HEK293T (cell line): Measurements from ENCODE around the gene NKIRAS2.

ENCODE experiments used
- BHLHE40 ChIP-seq: fragments of 450-650 bp; IDR thresholded peaks from 2 replicates; pipeline ENCODE4 v1.6.1; 2016; ENCODE audit warnings: mild to moderate bottlenecking, moderate library complexity, borderline replicate concordance
- ELF4 ChIP-seq: fragments of 450-650 bp; IDR thresholded peaks from 2 replicates; pipeline ENCODE4 v1.6.1; 2017; ENCODE audit warnings: antibody characterized with exemption
- FOXA1 ChIP-seq: fragments of 450-650 bp; IDR thresholded peaks from 2 replicates; pipeline ENCODE4 v1.6.1; 2016; ENCODE audit warnings: mild to moderate bottlenecking
- FOXM1 ChIP-seq: fragments of 450-650 bp; IDR thresholded peaks from 2 replicates; pipeline ENCODE4 v1.6.1; 2017; ENCODE audit warnings: mild to moderate bottlenecking, borderline replicate concordance
- L3MBTL2 ChIP-seq: fragments of 450-650 bp; conservative IDR thresholded peaks from 2 replicates; pipeline ENCODE4 v1.6.1; 2016; ENCODE audit warnings: mild to moderate bottlenecking
- LEF1 ChIP-seq: fragments of 450-650 bp; IDR thresholded peaks from 2 replicates; pipeline ENCODE4 v1.6.1; 2017; ENCODE audit warnings: mild to moderate bottlenecking, borderline replicate concordance
- NFRKB ChIP-seq: fragments of 450-650 bp; IDR thresholded peaks from 2 replicates; pipeline ENCODE4 v1.6.1; 2016; ENCODE audit warnings: mild to moderate bottlenecking, moderate library complexity
- SUZ12 ChIP-seq: fragments of 450-650 bp; IDR thresholded peaks from 2 replicates; pipeline ENCODE4 v1.6.1; 2016; ENCODE audit warnings: mild to moderate bottlenecking
- TARDBP ChIP-seq: fragments of 450-650 bp; IDR thresholded peaks from 2 replicates; pipeline ENCODE4 v1.6.1; 2016
- ZNF384 ChIP-seq: fragments of 450-650 bp; IDR thresholded peaks from 2 replicates; pipeline ENCODE4 v1.6.1; 2016

DNA sequence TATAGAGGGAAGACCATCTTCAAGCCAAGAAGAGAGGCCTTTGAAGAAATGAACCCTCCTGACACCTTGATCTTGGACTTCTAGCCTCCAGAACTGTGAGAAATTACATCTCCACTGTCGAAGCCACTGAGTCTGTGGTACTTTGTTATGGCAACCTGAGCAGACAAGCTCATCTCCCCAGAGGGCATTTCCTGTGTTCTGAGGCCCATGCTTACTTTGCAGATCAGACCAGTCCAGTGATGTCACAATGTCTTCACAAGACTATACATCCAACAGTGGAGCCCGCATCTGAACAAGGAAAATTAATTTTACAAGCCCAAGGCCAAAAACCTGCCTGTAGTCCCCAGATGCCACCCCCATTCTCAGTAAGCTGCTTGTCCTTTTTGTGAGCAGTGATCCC is 45.3 kb downstream of the NKIRAS2 start:
- TF ChIP-seq FOXM1 (no peak), LEF1 (no peak), L3MBTL2 (no peak), FOXA1 (no peak), NFRKB (no peak), ZNF384 (no peak), TARDBP (no peak), BHLHE40 (no peak), SUZ12 (no peak), ELF4 (no peak)
